ENCODE measurements around the gene HS3ST4.

HS3ST4 gene

GRCh38 chr16:25691519-25692091 is at the start of gene HS3ST4:
Gene HS3ST4 (plus strand): TSS chr16:25691959.
- DNase-seq (ENCODE audit: low spot score) = no peak

DNA sequence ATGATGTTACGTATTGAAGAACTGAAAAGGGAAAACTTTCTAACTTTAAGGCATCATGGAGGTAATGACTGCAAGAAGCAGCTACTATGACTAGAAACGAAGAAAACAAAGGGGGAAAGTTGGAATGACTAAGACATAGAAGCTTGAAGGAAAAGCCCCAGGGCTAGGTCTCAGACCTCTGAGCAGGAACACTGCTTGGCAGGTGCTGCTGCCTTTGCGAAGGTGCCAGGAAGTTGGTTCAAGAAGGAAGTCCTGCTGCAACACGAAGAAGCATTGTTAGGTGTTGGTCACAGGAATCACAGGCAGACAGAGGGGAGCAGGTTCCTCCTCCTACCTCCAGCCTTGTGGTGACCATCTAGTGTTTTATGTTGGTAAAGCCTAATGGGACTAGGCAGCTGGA is 48.1 kb upstream of the HS3ST4 start:
- DNase-seq (ENCODE audit: low spot score) = no peak

- no peak for DNase-seq (ENCODE audit: low spot score)
These were observed 35.1 kb upstream of the HS3ST4 start for GRCh38 chr16:25656639-25657038.

DNA sequence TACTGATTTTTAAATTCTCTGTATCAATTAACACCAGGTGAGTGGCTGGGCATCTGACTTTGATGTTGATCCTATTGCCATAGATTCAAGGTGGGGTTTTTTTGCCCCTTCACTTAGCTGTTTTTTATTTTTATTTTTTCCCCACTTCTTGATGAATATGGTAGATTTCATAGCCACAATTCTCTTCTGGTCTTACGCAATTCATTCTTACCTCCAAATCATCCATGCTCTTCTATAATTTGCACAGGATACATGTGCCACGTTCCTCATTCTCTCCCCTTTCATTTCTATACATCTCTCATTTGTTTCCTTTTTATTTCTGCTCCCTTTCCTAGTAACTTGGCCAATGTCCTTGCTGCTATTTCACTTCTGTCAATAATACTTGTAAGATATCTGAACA is 14.9 kb upstream of the HS3ST4 start:
- no peak for DNase-seq (ENCODE audit: low spot score)

DNA sequence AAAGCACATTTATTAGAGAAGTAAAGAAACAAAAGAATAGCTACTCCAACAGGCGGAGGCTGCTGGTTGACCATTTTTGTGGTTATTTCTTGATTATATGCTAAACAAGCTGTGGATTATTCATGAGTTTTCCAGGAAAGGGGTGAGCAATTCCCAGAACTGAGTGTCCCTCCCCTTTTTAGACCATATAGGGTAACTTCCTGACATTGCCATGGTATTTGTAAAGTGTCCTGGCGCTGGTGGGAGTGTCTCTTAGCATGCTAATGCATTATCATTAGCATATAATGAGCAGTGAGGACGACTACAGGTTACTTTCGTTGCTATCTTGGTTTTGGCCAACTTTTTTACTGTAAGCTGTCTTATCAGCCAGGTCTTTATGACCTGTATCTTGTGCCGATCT is 12.2 kb upstream of the HS3ST4 start:
- DNase-seq (ENCODE audit: low spot score) = no peak

GRCh38 chr16:25689137-25689836 is 2.5 kb upstream of the HS3ST4 start:
- no peak for DNase-seq (ENCODE audit: low spot score)

DNA sequence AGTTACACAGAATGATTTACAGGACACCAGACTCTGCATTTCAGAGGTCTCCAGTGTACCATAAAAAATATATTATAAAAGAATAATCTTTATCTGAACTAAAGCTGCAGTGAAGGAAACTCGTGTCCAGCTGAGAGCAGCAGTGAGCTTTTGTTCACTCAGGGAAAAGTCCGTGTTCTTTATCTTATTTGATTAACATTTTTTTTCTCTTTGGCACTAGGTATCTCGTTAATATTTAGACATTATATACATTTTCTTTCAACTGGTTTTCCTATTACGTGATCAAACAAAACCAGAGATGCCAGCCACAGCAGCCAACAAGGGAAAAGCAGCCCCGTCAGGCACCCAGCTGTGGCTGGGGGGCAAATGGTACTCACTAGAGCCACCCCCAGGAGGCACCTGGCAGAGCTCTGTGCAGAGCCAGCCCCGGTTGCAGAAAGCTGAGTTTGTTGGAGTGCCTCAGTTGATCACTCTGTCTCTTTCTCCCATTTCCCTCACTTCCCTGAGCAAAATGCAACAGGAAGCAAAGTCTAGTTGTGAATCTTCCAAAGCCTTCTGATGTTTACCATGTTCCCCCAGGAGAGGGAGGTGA is 1.1 kb upstream of the HS3ST4 start:
- no peak for DNase-seq (ENCODE audit: low spot score)

GRCh38 chr16:25692351-25692741 is 587 bp downstream of the HS3ST4 start:
- DNase-seq (ENCODE audit: low spot score) = no peak

DNA sequence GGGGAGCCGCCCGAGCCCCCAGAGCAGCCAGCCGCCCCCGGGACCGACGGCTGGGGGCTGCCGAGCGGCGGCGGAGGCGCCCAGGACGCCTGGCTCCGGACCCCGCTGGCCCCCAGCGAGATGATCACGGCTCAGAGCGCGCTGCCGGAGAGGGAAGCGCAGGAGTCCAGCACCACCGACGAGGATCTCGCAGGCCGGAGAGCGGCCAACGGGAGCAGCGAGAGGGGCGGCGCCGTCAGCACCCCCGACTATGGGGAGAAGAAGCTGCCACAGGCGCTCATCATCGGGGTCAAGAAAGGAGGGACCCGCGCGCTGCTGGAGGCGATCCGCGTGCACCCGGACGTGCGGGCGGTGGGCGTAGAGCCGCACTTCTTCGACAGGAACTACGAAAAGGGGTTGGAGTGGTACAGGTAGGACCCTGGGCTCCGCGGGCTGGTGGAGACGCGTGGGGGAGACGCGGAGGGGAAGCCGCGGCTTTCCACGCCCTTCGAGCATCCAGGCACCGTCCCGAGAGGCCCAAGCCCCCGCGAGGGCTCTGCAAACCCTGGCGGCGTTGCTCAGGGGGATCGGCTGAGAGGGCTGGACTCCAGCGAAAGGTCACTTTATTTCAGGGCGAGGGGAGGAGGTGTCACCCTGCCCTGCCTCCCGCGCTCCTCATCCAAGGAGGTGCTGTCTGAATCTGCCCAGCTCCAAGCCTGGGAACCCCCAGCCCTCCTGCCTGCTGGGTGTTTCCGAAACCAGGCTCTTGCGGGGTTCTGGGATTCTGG is 1.2 kb downstream of the HS3ST4 start:
- DNase-seq (ENCODE audit: low spot score) = no peak

DNA sequence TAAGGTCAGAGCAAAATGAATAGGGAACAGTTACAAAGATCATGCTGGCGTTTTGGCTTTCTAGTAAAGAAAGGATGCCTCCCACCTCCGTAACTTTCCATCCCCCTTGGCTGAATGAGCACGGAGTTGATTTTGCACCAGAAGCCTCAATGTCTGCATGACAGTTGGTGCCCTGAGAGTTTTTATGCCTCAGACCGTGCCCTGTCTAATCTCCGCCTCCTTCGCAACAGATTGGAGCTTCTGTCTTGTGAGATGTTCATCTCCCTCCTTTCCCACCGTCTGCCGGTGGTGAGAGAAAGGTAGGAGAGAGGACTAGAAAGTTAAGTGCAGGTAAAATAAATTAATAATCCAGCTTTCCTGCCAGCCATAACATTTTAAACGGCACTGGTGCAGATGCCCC is 1.9 kb downstream of the HS3ST4 start:
- DNase-seq (ENCODE audit: low spot score) = no peak

DNA sequence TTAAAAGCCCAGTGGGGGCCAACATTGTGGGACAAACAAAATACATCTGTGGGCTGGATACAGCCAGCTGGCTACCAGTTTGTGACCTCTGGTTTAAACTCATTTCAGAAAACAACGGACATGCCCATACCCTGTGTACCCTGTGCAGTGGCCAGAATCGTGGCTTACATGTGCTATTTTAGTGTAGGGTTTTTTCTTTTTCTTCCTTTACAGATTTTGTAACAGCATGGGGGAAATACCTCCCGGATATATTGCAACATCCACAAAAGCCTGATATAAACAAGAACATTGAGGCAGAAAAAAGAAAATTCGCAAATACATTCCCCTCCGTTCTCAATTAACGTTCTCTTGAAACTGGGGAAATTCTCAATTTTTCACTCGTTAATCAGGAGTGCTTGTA is 7.3 kb downstream of the HS3ST4 start:
- DNase-seq (ENCODE audit: low spot score) = no peak

DNA sequence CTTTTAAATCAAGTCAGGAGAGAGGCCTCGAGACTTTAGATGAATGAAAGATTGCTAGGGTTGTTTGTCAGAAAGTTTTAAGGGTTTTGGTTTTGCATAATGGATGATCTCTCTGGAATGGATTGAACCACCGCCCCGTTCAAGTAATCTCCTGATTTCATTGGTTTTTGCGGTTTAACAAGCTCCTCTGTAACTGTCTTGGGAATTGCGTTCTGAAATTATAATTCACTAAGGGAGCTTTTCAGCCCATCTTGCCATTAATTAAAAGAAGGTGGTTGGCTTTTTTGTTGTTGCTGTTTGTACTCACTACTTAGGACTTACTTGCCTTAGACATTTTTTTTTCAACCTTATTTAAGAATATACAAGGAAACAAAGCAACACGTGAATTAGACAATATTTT is 8.8 kb downstream of the HS3ST4 start:
- DNase-seq (ENCODE audit: low spot score) = no peak

GRCh38 chr16:25707553-25707952 is 15.8 kb downstream of the HS3ST4 start:
- DNase-seq (ENCODE audit: low spot score) = no peak

DNA sequence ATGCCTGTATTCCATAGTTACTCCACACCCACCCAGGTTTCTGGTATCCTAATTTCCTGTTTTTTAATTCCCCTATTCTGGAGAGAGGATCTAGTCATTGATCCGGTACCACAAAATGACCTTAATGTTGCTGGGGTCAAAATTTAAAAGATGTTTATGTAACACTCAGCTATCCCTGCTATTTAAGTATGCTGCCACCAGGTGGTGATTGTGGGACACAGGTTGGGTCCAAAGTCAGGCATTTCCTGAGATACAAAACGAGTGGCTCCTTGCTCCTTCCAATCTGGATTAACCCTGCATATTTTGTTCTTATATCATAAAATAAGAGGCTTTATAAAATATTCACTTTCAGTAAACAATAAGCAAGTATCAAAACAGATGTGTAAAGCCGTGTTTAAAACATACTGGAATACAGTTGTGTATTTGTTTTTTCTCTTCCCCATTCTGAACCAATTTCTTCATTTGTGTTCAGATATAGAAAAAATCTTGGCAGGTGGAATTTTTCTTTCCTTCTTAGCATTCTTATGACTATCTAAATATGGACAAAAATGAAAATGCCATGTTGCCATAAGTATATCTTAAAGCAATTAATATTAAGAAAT is 16.3 kb downstream of the HS3ST4 start:
- DNase-seq (ENCODE audit: low spot score) = no peak

- no peak for DNase-seq (ENCODE audit: low spot score)
These were observed 17.5 kb downstream of the HS3ST4 start for GRCh38 chr16:25709213-25709612.

GRCh38 chr16:25713785-25714570 is 22.2 kb downstream of the HS3ST4 start:
- no peak for DNase-seq (ENCODE audit: low spot score)

GRCh38 chr16:25716186-25716585 is 24.4 kb downstream of the HS3ST4 start:
- no peak for DNase-seq (ENCODE audit: low spot score)

DNA sequence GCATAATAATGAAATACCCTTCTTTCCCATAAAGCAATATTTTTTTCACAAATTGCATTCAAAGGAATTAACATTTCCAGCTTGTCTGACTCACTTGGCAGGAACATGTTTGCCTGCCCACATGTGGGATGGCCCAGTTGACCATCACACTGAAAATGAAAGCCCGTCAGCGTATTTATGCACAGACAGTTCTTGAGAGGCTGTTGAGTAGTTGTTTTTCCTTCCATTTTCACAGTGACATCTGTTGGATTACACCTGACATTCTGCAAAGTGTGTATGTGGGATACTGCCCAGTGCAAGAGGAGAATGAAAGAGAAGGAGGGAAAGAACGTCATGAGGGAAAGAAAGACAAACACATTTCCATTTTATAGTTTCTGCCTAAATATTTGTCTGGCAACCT is 29.7 kb downstream of the HS3ST4 start:
- DNase-seq (ENCODE audit: low spot score) = no peak

DNA sequence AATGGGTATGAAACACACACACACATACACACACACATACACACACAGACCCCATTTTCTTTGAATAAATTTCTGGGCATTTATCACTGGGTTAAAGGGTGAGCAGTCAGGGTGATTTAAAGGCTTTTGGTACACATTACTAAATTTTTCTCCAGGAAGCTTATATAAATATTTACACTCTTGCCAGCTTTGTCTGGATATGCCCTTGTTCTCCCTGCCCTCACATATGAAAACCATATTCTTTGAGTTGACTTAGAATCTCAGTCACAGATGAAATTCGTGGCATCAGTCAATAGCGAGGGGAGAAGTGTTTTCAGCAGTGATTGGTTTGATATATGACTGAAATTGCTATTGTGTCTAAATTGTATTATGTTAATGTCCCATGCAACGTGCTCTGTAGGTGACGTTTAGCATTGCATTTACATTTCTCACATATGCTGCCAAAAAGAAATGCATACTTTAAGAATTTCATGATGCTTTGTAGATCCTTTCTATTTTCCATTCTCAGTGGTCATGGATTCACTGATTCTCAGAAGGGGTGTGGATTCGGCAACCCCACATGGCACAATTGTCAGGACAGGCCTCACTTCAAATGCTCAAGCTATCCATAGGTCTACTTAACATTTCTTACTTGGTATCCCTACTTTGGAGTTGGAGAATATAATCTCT is 34.8 kb downstream of the HS3ST4 start:
- no peak for DNase-seq (ENCODE audit: low spot score)

DNA sequence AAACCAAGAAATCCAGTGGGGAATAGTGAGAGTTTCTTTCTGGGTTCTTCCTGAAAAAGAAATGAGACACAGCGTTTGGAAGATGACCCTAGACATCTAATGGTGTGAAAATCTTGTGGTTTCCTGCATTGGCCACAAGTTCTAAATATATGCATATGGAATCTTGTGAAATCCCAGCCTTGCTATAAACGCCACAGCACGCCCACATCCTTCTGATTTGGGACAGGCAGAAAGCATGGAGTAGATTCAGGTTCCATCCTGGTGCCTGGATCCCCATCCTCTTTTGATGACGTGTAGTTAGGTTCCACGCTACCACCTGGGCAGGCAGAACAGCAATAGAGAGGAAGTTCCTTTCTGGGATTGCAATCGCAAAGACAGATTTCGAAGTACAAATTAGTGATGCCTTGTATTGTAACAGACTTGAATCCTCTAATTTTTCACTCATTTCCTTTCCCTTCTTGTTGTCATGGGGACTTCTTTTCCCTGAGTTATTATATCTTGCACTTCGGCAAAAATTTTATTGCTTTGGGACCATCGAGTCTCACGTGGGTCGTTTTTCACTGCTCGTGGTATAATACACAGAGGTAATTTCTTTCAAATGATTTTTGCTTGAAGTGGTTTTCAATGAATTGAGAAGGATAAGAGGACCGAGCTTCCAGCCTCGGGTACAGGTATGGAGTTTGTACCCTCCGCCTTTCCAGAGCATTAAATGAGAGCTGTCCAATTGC is 37.6 kb downstream of the HS3ST4 start:
- no peak for DNase-seq (ENCODE audit: low spot score)

DNA sequence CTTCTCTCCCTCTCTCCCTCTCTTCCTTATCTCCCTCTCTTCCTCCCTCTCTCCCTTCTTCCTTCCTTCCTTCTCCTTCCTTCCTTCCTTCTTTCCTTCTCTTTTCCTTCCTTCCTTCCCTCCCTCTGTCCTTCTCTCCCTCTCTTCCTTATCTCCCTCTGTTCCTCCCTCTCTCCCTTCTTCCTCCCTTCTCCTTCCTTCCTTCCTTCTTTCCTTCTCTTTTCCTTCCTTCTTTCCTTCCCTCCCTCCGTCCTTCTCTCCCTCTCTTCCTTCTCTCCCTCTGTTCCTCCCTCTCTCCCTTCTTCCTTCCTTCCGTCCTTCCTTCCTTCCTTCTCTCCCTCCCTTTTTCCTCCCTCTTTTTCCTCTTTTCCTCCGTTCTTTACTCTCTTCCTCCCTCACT is 38.6 kb downstream of the HS3ST4 start:
- no peak for DNase-seq (ENCODE audit: low spot score)
